Neural progenitor cell (in vitro differentiated cells): Measurements from ENCODE around the gene SAMD11. TPM values are rescaled to one million over a fixed set of nuclear protein-coding genes. Genes with fewer than 3 reads are reported as not detected.

ENCODE experiments used
- DNase-seq: peaks from one replicate; pipeline ENCODE4 v3.0.0-alpha.2; 2016; ENCODE audit warnings: low spot score
- H2AFZ ChIP-seq: fragments of 200-600 bp; sonication (generic); replicated peaks from 2 replicates; pipeline ENCODE4 v1.6.1; 2016; ENCODE audit warnings: antibody characterized with exemption
- H3F3A ChIP-seq: fragments of 200-600 bp; sonication (generic); 2 replicates; pipeline ENCODE4 v1.6.1; 2016; ENCODE audit warnings: antibody characterized with exemption, low read depth
- H3K27ac ChIP-seq: fragments of 200-600 bp; sonication (generic); 2 replicates; pipeline ENCODE4 v1.5.1; 2016; ENCODE audit warnings: mild to moderate bottlenecking
- H3K27me3 ChIP-seq: fragments of 200-600 bp; sonication (generic); 2 replicates; pipeline ENCODE4 v1.6.1; 2016; ENCODE audit warnings: mild to moderate bottlenecking, moderate library complexity
- H3K36me3 ChIP-seq: fragments of 200-600 bp; sonication (generic); 2 replicates; pipeline ENCODE4 v1.5.1; 2016
- H3K4me1 ChIP-seq: fragments of 200-600 bp; sonication (generic); 2 replicates; pipeline ENCODE4 v1.6.1; 2016; ENCODE audit warnings: mixed run types
- H3K4me2 ChIP-seq: fragments of 200-600 bp; sonication (generic); 2 replicates; pipeline ENCODE4 v1.6.1; 2016
- H3K4me3 ChIP-seq: fragments of 200-600 bp; sonication (generic); 2 replicates; pipeline ENCODE4 v1.5.1; 2016
- H3K79me2 ChIP-seq: fragments of 200-600 bp; sonication (generic); 2 replicates; pipeline ENCODE4 v1.6.1; 2016; ENCODE audit warnings: low read depth
- H3K9ac ChIP-seq: fragments of 200-600 bp; sonication (generic); 2 replicates; pipeline ENCODE4 v1.6.1; 2016
- H3K9me3 ChIP-seq: fragments of 200-600 bp; sonication (generic); 2 replicates; pipeline ENCODE4 v1.5.1; 2016; ENCODE audit warnings: low read depth
- H4K20me1 ChIP-seq: fragments of 200-600 bp; sonication (generic); 2 replicates; pipeline ENCODE4 v1.6.1; 2016; ENCODE audit warnings: low read depth
- H3K27ac Mint-ChIP-seq: 3 replicates; pipeline ENCODE4 v1.8.0; 2021; ENCODE audit warnings: mixed read lengths
- H3K27me3 Mint-ChIP-seq: 2 replicates; pipeline ENCODE4 v1.8.0; 2022; ENCODE audit warnings: low read depth, mild to moderate bottlenecking, inconsistent platforms, moderate library complexity, mixed read lengths; ENCODE audit not compliant: insufficient read depth
- H3K36me3 Mint-ChIP-seq: 3 replicates; pipeline ENCODE4 v1.8.0; 2021; ENCODE audit warnings: mixed read lengths
- H3K4me1 Mint-ChIP-seq: 3 replicates; pipeline ENCODE4 v1.8.0; 2021; ENCODE audit warnings: mixed read lengths
- H3K4me3 Mint-ChIP-seq: 3 replicates; pipeline ENCODE4 v1.8.0; 2021; ENCODE audit warnings: mild to moderate bottlenecking, moderate library complexity, mixed read lengths
- H3K9me3 Mint-ChIP-seq: 3 replicates; pipeline ENCODE4 v1.8.0; 2020; ENCODE audit warnings: mixed read lengths
- EZH2 ChIP-seq: fragments of 200-600 bp; sonication (generic); IDR thresholded peaks from 2 replicates; pipeline ENCODE4 v1.6.1; 2017; ENCODE audit warnings: antibody characterized with exemption, mild to moderate bottlenecking, moderate library complexity
- EZH2phosphoT487 ChIP-seq: fragments of 200-600 bp; sonication (generic); IDR thresholded peaks from 2 replicates; pipeline ENCODE4 v1.6.1; 2017; ENCODE audit warnings: antibody characterized with exemption
- total RNA-seq: library from RNA; depleted of rRNA; stranded (reverse); fragments of >200 nt; gene quantifications from 2 replicates; pipeline ENCODE4 v1.2.3, GENCODE V29; 2015; ENCODE audit warnings: low replicate concordance
- TF ChIP-seq, protein P1 (sequence below): fragments of 200-600 bp; sonication (generic); IDR thresholded peaks from 2 replicates; pipeline ENCODE4 v1.5.1; 2017; ENCODE audit warnings: antibody characterized with exemption, mild to moderate bottlenecking

Gene SAMD11
- total RNA-seq, 1 donor from 2014 or later, result not detected

DNA sequence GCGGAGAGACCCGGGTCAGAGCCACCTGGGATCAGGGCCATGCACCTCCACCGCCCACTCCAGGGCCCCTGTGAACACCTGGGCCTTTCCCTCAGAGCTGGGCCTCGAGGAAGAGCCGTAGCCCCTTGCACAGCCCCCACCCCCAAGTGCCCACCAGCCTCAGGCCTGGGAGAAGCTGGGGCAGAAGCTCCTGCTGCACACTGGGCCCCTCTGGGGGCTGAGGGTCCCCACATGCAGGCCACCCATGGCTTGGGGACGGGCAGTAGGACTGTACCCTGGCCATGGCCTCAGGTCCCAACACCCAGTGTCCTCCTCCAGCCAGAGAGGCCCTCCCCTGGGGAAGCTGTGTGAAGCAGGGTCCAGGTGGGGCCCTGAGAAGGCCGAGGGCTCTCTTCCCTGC lies 28.9 kb downstream of the SAMD11 start:
- H3K9me3 ChIP-seq, result no peaks in the 10 kb centered on the region
- Mint-ChIP-seq H3K4me1 (peaks cover 6% of the 10 kb centered on the region), H3K27ac (no peak overlapping the region), H3K4me3 (no peak overlapping the region), H3K9me3 (no peaks in the 10 kb centered on the region), H3K36me3 (peaks cover 29% of the 10 kb centered on the region), H3K27me3 (peaks cover 6% of the 10 kb centered on the region)
- H3K27me3 ChIP-seq, result no peaks in the 10 kb centered on the region
- H3K4me3 ChIP-seq, result no peak overlapping the region
- peaks cover 56% of the 10 kb centered on the region for H4K20me1 ChIP-seq
- no peak overlapping the region for H3K4me2 ChIP-seq
- H3K9ac ChIP-seq, result no peak overlapping the region
- no peak overlapping the region for H3K27ac ChIP-seq
- peaks cover 8% of the 10 kb centered on the region for H3K79me2 ChIP-seq
- DNase-seq, result no peak
- H3K4me1 ChIP-seq, result no peaks in the 10 kb centered on the region
- H2AFZ ChIP-seq, result no peak overlapping the region
- no peaks in the 10 kb centered on the region for H3F3A ChIP-seq
- no peaks in the 10 kb centered on the region for H3K36me3 ChIP-seq
- TF ChIP-seq, protein P1, sequence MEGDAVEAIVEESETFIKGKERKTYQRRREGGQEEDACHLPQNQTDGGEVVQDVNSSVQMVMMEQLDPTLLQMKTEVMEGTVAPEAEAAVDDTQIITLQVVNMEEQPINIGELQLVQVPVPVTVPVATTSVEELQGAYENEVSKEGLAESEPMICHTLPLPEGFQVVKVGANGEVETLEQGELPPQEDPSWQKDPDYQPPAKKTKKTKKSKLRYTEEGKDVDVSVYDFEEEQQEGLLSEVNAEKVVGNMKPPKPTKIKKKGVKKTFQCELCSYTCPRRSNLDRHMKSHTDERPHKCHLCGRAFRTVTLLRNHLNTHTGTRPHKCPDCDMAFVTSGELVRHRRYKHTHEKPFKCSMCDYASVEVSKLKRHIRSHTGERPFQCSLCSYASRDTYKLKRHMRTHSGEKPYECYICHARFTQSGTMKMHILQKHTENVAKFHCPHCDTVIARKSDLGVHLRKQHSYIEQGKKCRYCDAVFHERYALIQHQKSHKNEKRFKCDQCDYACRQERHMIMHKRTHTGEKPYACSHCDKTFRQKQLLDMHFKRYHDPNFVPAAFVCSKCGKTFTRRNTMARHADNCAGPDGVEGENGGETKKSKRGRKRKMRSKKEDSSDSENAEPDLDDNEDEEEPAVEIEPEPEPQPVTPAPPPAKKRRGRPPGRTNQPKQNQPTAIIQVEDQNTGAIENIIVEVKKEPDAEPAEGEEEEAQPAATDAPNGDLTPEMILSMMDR, result no peak
- TF ChIP-seq EZH2phosphoT487 (no peak), EZH2 (no peak)

DNA sequence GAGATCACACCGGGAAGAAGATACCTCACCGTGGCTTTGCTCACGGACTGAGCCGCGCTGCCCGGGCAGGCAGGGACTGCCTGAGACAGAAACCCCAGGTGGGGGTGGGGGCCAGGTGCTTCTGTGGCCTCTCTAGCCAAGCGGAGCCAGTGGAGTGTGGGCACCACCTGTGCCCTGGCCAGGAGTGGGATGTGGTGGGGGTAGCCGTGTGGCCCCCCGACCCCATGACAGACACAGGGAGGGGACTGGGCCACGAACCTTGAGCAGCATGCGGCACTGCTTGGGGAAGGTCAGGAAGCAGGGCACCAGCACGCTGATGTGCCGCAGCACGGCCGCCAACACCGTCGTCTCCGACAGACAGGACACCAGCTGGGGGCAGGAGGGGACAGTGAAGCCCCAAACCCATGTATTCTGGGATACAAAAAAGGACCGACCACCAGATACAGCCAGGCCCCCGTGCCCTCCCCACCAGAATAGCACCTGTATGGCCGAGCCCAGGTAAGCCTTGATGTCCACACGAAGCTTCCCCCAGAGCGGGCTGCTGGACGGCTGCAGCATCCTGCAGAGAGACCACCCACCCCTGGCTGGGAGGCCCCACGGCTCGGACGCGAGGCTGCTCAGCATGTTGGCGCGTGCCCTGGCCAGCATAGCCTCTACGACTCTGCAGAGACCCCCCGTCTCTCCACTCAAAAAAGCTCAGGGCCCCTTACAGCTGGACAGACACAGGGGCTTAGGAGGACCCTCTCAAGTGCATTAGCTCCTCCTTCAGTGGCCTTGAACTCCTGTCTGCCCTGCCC lies 30.0 kb downstream of the SAMD11 start:
- Histone ChIP-seq H3F3A (no peaks in the 10 kb centered on the region), H3K27ac (no peak overlapping the region), H2AFZ (no peak overlapping the region), H3K4me1 (peaks cover 4% of the 10 kb centered on the region), H3K36me3 (no peaks in the 10 kb centered on the region), H3K27me3 (no peaks in the 10 kb centered on the region), H3K4me3 (no peak overlapping the region), H3K79me2 (peaks cover 19% of the 10 kb centered on the region), H3K9ac (no peak overlapping the region), H3K9me3 (no peaks in the 10 kb centered on the region), H3K4me2 (no peak overlapping the region), H4K20me1 (peaks cover 53% of the 10 kb centered on the region)
- Mint-ChIP-seq H3K27ac (no peak overlapping the region), H3K36me3 (peaks cover 31% of the 10 kb centered on the region), H3K27me3 (peaks cover 4% of the 10 kb centered on the region), H3K4me1 (peaks cover 11% of the 10 kb centered on the region), H3K9me3 (no peaks in the 10 kb centered on the region), H3K4me3 (no peak overlapping the region)
- DNase-seq, result no peak
- TF ChIP-seq, protein P1, result no peak
- TF ChIP-seq EZH2phosphoT487, result no peak
- TF ChIP-seq EZH2, result no peak

DNA sequence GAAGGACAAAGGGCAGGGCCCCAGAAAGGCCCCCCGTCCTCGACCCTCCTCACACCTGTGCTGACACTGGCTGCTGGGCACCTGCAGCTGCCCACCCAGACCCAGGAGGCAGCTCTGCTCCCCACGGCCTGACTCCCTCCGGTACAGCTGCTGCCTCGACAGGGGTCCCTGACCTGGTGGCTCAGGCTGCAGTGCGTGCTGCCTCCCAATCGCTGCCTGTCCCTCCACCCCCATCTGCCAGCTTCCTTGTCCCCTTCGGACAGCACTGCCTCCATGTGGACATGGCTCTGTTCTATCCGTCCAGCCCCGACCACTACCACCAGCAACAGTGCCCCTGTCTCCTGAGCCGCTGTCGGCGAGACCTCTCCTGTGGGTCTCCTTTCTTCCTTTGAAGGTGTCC lies 31.2 kb downstream of the SAMD11 start:
- H3K4me1 Mint-ChIP-seq, result peaks cover 11% of the 10 kb centered on the region
- H3K9me3 ChIP-seq, result no peaks in the 10 kb centered on the region
- H4K20me1 ChIP-seq, result peaks cover 43% of the 10 kb centered on the region
- no peaks in the 10 kb centered on the region for H3F3A ChIP-seq
- no peak overlapping the region for H3K4me2 ChIP-seq
- peaks cover 25% of the 10 kb centered on the region for H3K36me3 Mint-ChIP-seq
- peaks cover 6% of the 10 kb centered on the region for H3K27me3 Mint-ChIP-seq
- peaks cover 4% of the 10 kb centered on the region for H3K4me1 ChIP-seq
- no peak for TF ChIP-seq EZH2phosphoT487
- TF ChIP-seq, protein P1, result no peak
- TF ChIP-seq EZH2, result no peak
- H3K4me3 Mint-ChIP-seq, result no peak overlapping the region
- H3K79me2 ChIP-seq, result peaks cover 22% of the 10 kb centered on the region
- no peaks in the 10 kb centered on the region for H3K36me3 ChIP-seq
- no peak overlapping the region for H2AFZ ChIP-seq
- peaks cover 8% of the 10 kb centered on the region for H3K27me3 ChIP-seq
- H3K4me3 ChIP-seq, result no peak overlapping the region
- no peak overlapping the region for H3K27ac Mint-ChIP-seq
- H3K9ac ChIP-seq, result no peak overlapping the region
- no peak overlapping the region for H3K27ac ChIP-seq
- DNase-seq, result no peak
- no peaks in the 10 kb centered on the region for H3K9me3 Mint-ChIP-seq
